Neural progenitor cell (in vitro differentiated cells): ENCODE data around the gene RPL3. TPM values are rescaled to one million over a fixed set of nuclear protein-coding genes. Genes with fewer than 3 reads are reported as not detected.
A peak's percentile ranks its signal among the peaks of the same experiment; 100 is the strongest.

Experiments
- DNase-seq: peaks from one replicate; pipeline ENCODE4 v3.0.0-alpha.2; 2016; ENCODE audit warnings: low spot score
- H2AFZ ChIP-seq: fragments of 200-600 bp; sonication (generic); replicated peaks from 2 replicates; pipeline ENCODE4 v1.6.1; 2016; ENCODE audit warnings: antibody characterized with exemption
- H3F3A ChIP-seq: fragments of 200-600 bp; sonication (generic); 2 replicates; pipeline ENCODE4 v1.6.1; 2016; ENCODE audit warnings: antibody characterized with exemption, low read depth
- H3K27ac ChIP-seq: fragments of 200-600 bp; sonication (generic); 2 replicates; pipeline ENCODE4 v1.5.1; 2016; ENCODE audit warnings: mild to moderate bottlenecking
- H3K27me3 ChIP-seq: fragments of 200-600 bp; sonication (generic); 2 replicates; pipeline ENCODE4 v1.6.1; 2016; ENCODE audit warnings: mild to moderate bottlenecking, moderate library complexity
- H3K36me3 ChIP-seq: fragments of 200-600 bp; sonication (generic); 2 replicates; pipeline ENCODE4 v1.5.1; 2016
- H3K4me1 ChIP-seq: fragments of 200-600 bp; sonication (generic); 2 replicates; pipeline ENCODE4 v1.6.1; 2016; ENCODE audit warnings: mixed run types
- H3K4me2 ChIP-seq: fragments of 200-600 bp; sonication (generic); 2 replicates; pipeline ENCODE4 v1.6.1; 2016
- H3K4me3 ChIP-seq: fragments of 200-600 bp; sonication (generic); 2 replicates; pipeline ENCODE4 v1.5.1; 2016
- H3K79me2 ChIP-seq: fragments of 200-600 bp; sonication (generic); 2 replicates; pipeline ENCODE4 v1.6.1; 2016; ENCODE audit warnings: low read depth
- H3K9ac ChIP-seq: fragments of 200-600 bp; sonication (generic); 2 replicates; pipeline ENCODE4 v1.6.1; 2016
- H3K9me3 ChIP-seq: fragments of 200-600 bp; sonication (generic); 2 replicates; pipeline ENCODE4 v1.5.1; 2016; ENCODE audit warnings: low read depth
- H4K20me1 ChIP-seq: fragments of 200-600 bp; sonication (generic); 2 replicates; pipeline ENCODE4 v1.6.1; 2016; ENCODE audit warnings: low read depth
- H3K27ac Mint-ChIP-seq: 3 replicates; pipeline ENCODE4 v1.8.0; 2021; ENCODE audit warnings: mixed read lengths
- H3K27me3 Mint-ChIP-seq: 2 replicates; pipeline ENCODE4 v1.8.0; 2022; ENCODE audit warnings: low read depth, mild to moderate bottlenecking, inconsistent platforms, moderate library complexity, mixed read lengths; ENCODE audit not compliant: insufficient read depth
- H3K36me3 Mint-ChIP-seq: 3 replicates; pipeline ENCODE4 v1.8.0; 2021; ENCODE audit warnings: mixed read lengths
- H3K4me1 Mint-ChIP-seq: 3 replicates; pipeline ENCODE4 v1.8.0; 2021; ENCODE audit warnings: mixed read lengths
- H3K4me3 Mint-ChIP-seq: 3 replicates; pipeline ENCODE4 v1.8.0; 2021; ENCODE audit warnings: mild to moderate bottlenecking, moderate library complexity, mixed read lengths
- H3K9me3 Mint-ChIP-seq: 3 replicates; pipeline ENCODE4 v1.8.0; 2020; ENCODE audit warnings: mixed read lengths
- CTCF ChIP-seq: fragments of 200-600 bp; sonication (generic); IDR thresholded peaks from 2 replicates; pipeline ENCODE4 v1.5.1; 2017; ENCODE audit warnings: antibody characterized with exemption, mild to moderate bottlenecking
- EZH2 ChIP-seq: fragments of 200-600 bp; sonication (generic); IDR thresholded peaks from 2 replicates; pipeline ENCODE4 v1.6.1; 2017; ENCODE audit warnings: antibody characterized with exemption, mild to moderate bottlenecking, moderate library complexity
- EZH2phosphoT487 ChIP-seq: fragments of 200-600 bp; sonication (generic); IDR thresholded peaks from 2 replicates; pipeline ENCODE4 v1.6.1; 2017; ENCODE audit warnings: antibody characterized with exemption
- total RNA-seq: library from RNA; depleted of rRNA; stranded (reverse); fragments of >200 nt; gene quantifications from 2 replicates; pipeline ENCODE4 v1.2.3, GENCODE V29; 2015; ENCODE audit warnings: low replicate concordance

RPL3 gene
- total RNA-seq, 1 donor from 2014 or later, result 3,021 TPM

GRCh38 chr22:39302431-39302960, 16.9 kb downstream of the RPL3 start:
- Mint-ChIP-seq H3K4me1 (peaks cover 32% of the 10 kb centered on the region), H3K9me3 (no peaks in the 10 kb centered on the region), H3K27me3 (peaks cover 9% of the 10 kb centered on the region), H3K4me3 (no peak overlapping the region), H3K27ac (peak overlapping the region; percentile 69), H3K36me3 (peaks cover 3% of the 10 kb centered on the region)
- H3K9me3 ChIP-seq, result no peaks in the 10 kb centered on the region
- H3K4me3 ChIP-seq, result no peak overlapping the region
- TF ChIP-seq EZH2phosphoT487 (no peak), CTCF (no peak), EZH2 (no peak)
- no peak overlapping the region for H3K27ac ChIP-seq
- peaks cover 15% of the 10 kb centered on the region for H3F3A ChIP-seq
- H3K4me1 ChIP-seq, result peaks cover 3% of the 10 kb centered on the region
- no peaks in the 10 kb centered on the region for H3K27me3 ChIP-seq
- H4K20me1 ChIP-seq, result no peaks in the 10 kb centered on the region
- H3K4me2 ChIP-seq, result no peak overlapping the region
- H3K36me3 ChIP-seq, result no peaks in the 10 kb centered on the region
- no peak for DNase-seq
- no peak overlapping the region for H3K9ac ChIP-seq
- H3K79me2 ChIP-seq, result no peaks in the 10 kb centered on the region
- H2AFZ ChIP-seq, result no peak overlapping the region

- Histone ChIP-seq H3K36me3 (no peaks in the 10 kb centered on the region), H4K20me1 (no peaks in the 10 kb centered on the region), H3K27ac (no peak overlapping the region), H3K4me2 (no peak overlapping the region), H3K9me3 (no peaks in the 10 kb centered on the region), H3K4me1 (peaks cover 3% of the 10 kb centered on the region), H3F3A (peaks cover 15% of the 10 kb centered on the region), H3K79me2 (no peaks in the 10 kb centered on the region), H3K4me3 (no peak overlapping the region), H2AFZ (no peak overlapping the region), H3K9ac (no peak overlapping the region), H3K27me3 (no peaks in the 10 kb centered on the region)
- no peak for DNase-seq
- no peak for TF ChIP-seq EZH2
- TF ChIP-seq CTCF, result no peak
- TF ChIP-seq EZH2phosphoT487, result no peak
- Mint-ChIP-seq H3K4me3 (no peak overlapping the region), H3K27me3 (peaks cover 9% of the 10 kb centered on the region), H3K9me3 (no peaks in the 10 kb centered on the region), H3K36me3 (peaks cover 3% of the 10 kb centered on the region), H3K4me1 (peaks cover 32% of the 10 kb centered on the region), H3K27ac (peak overlapping the region; percentile 69)
These were observed 17.5 kb downstream of the RPL3 start for GRCh38 chr22:39301926-39302325.

GRCh38 chr22:39301108-39301507, 18.3 kb downstream of the RPL3 start:
- no peaks in the 10 kb centered on the region for H3K27me3 ChIP-seq
- peak overlapping the region; percentile 10 for H3K27ac Mint-ChIP-seq
- no peaks in the 10 kb centered on the region for H3K79me2 ChIP-seq
- peaks cover 7% of the 10 kb centered on the region for H3F3A ChIP-seq
- H3K4me1 Mint-ChIP-seq, result peaks cover 34% of the 10 kb centered on the region
- H3K4me1 ChIP-seq, result peaks cover 3% of the 10 kb centered on the region
- no peaks in the 10 kb centered on the region for H3K36me3 Mint-ChIP-seq
- peaks cover 14% of the 10 kb centered on the region for H3K27me3 Mint-ChIP-seq
- H3K27ac ChIP-seq, result no peak overlapping the region
- H3K4me3 ChIP-seq, result no peak overlapping the region
- no peaks in the 10 kb centered on the region for H3K9me3 ChIP-seq
- H3K4me2 ChIP-seq, result no peak overlapping the region
- TF ChIP-seq EZH2, result no peak
- H4K20me1 ChIP-seq, result no peaks in the 10 kb centered on the region
- H3K9ac ChIP-seq, result no peak overlapping the region
- no peaks in the 10 kb centered on the region for H3K36me3 ChIP-seq
- no peak for DNase-seq
- H2AFZ ChIP-seq, result no peak overlapping the region
- H3K4me3 Mint-ChIP-seq, result no peak overlapping the region
- H3K9me3 Mint-ChIP-seq, result no peaks in the 10 kb centered on the region

GRCh38 chr22:39300186-39300830, 19.1 kb downstream of the RPL3 start:
- peaks cover 3% of the 10 kb centered on the region for H3K4me1 ChIP-seq
- TF ChIP-seq EZH2, result no peak
- H3K27ac Mint-ChIP-seq, result peak overlapping the region; percentile 79
- H3K79me2 ChIP-seq, result no peaks in the 10 kb centered on the region
- peak overlapping the region; percentile 13 for H3K4me3 Mint-ChIP-seq
- peaks cover 7% of the 10 kb centered on the region for H3F3A ChIP-seq
- no peak overlapping the region for H3K4me3 ChIP-seq
- no peaks in the 10 kb centered on the region for H3K36me3 Mint-ChIP-seq
- H3K27ac ChIP-seq, result no peak overlapping the region
- peak overlapping the region; percentile 46 for H2AFZ ChIP-seq
- no peaks in the 10 kb centered on the region for H3K27me3 ChIP-seq
- DNase-seq, result no peak
- H3K4me1 Mint-ChIP-seq, result peaks cover 34% of the 10 kb centered on the region
- peaks cover 14% of the 10 kb centered on the region for H3K27me3 Mint-ChIP-seq
- no peak overlapping the region for H3K9ac ChIP-seq
- H3K9me3 ChIP-seq, result no peaks in the 10 kb centered on the region
- H4K20me1 ChIP-seq, result no peaks in the 10 kb centered on the region
- no peak overlapping the region for H3K4me2 ChIP-seq
- no peaks in the 10 kb centered on the region for H3K9me3 Mint-ChIP-seq
- H3K36me3 ChIP-seq, result no peaks in the 10 kb centered on the region
